PC-3 (cell line): ENCODE data around the gene RHOXF1. TPM values are rescaled to one million over a fixed set of nuclear protein-coding genes. Genes with fewer than 3 reads are reported as not detected.

ENCODE experiments used
- ATAC-seq: fragments of 200-7000 bp; cut with Tn5 transposase; 2 replicates; pipeline ENCODE4 v1.9.1; 2020; ENCODE audit warnings: mild to moderate bottlenecking, moderate library complexity
- BruUV-seq: library from RNA; stranded (reverse); fragments of 400-500 nt; replicated peaks from 2 replicates; lab custom pipeline; 2021; lab: Mats Ljungman, UMichigan
- CTCF ChIA-PET: fragments of 300-600 bp; sonication (Branson Sonifier 250); formaldehyde crosslinking; loops from one replicate; lab custom pipeline; 2022; ENCODE audit warnings: antibody characterized with exemption; lab: Charles Lee
- POLR2A ChIA-PET: fragments of 300-600 bp; sonication (Branson Sonifier 250); formaldehyde crosslinking; loops from one replicate; lab custom pipeline; 2022; ENCODE audit warnings: antibody characterized with exemption; ENCODE audit not compliant: unreplicated experiment; lab: Charles Lee
- DNase-seq: peaks from one replicate; pipeline ENCODE4 v3.0.0-alpha.2; 2015
- H2AFZ ChIP-seq: fragments of 300-600 bp; sonication (generic); 2 replicates; pipeline ENCODE4 v1.6.0; 2016; ENCODE audit warnings: antibody characterized with exemption, low read length
- H3F3A ChIP-seq: fragments of 300-600 bp; sonication (generic); one replicate; pipeline ENCODE4 v1.6.0; 2017; ENCODE audit warnings: antibody characterized with exemption, low read length, control low read depth, mild to moderate bottlenecking; ENCODE audit not compliant: unreplicated experiment
- H3K27ac ChIP-seq: fragments of 300-600 bp; sonication (generic); 2 replicates; pipeline ENCODE4 v1.5.1; 2016; ENCODE audit warnings: mild to moderate bottlenecking, low read length
- H3K27me3 ChIP-seq: fragments of 300-600 bp; sonication (generic); 2 replicates; pipeline ENCODE4 v1.6.1; 2016; ENCODE audit warnings: low read length, mixed read lengths
- H3K36me3 ChIP-seq: fragments of 300-600 bp; sonication (generic); 2 replicates; pipeline ENCODE4 v1.6.1; 2016; ENCODE audit warnings: low read depth, mixed run types, low read length, mixed read lengths
- H3K4me1 ChIP-seq: fragments of 300-600 bp; sonication (generic); 2 replicates; pipeline ENCODE4 v1.5.1; 2016; ENCODE audit warnings: low read length; ENCODE audit not compliant: insufficient read depth
- H3K4me2 ChIP-seq: fragments of 300-600 bp; sonication (generic); 2 replicates; pipeline ENCODE4 v1.6.0; 2016; ENCODE audit warnings: low read length
- H3K4me3 ChIP-seq: fragments of 300-600 bp; sonication (generic); 2 replicates; pipeline ENCODE4 v1.5.1; 2016; ENCODE audit warnings: mild to moderate bottlenecking, low read length, mixed read lengths
- H3K79me2 ChIP-seq: fragments of 300-600 bp; sonication (generic); 2 replicates; pipeline ENCODE4 v1.6.1; 2017; ENCODE audit warnings: low read length, mixed read lengths
- H3K9ac ChIP-seq: fragments of 300-600 bp; sonication (generic); 2 replicates; pipeline ENCODE4 v1.6.0; 2016; ENCODE audit warnings: mild to moderate bottlenecking, low read length
- H3K9me2 ChIP-seq: fragments of 300-600 bp; sonication (generic); replicated peaks from 2 replicates; pipeline ENCODE4 v1.6.1; 2016; ENCODE audit warnings: mixed run types, low read length, mixed read lengths
- H3K9me3 ChIP-seq: fragments of 300-600 bp; sonication (generic); 2 replicates; pipeline ENCODE4 v1.6.1; 2016; ENCODE audit warnings: low read length, mixed read lengths
- H4K20me1 ChIP-seq: fragments of 300-600 bp; sonication (generic); 2 replicates; pipeline ENCODE4 v1.6.1; 2016; ENCODE audit warnings: low read length, mixed read lengths
- CTCF ChIP-seq: fragments of 300-600 bp; sonication (generic); conservative IDR thresholded peaks from 2 replicates; pipeline ENCODE4 v1.5.1; 2017; ENCODE audit warnings: antibody characterized with exemption, low read depth, mild to moderate bottlenecking, low read length
- EZH2 ChIP-seq: fragments of 300-600 bp; sonication (generic); IDR thresholded peaks from one replicate; pipeline ENCODE4 v1.6.1; 2017; ENCODE audit warnings: antibody characterized with exemption, mild to moderate bottlenecking, low read length; ENCODE audit not compliant: unreplicated experiment
- EZH2phosphoT487 ChIP-seq: fragments of 300-600 bp; sonication (generic); IDR thresholded peaks from 2 replicates; pipeline ENCODE4 v1.6.1; 2018; ENCODE audit warnings: mild to moderate bottlenecking, antibody characterized with exemption, low read length, borderline replicate concordance
- intact Hi-C: fragments of 100-400 bp; cut with micrococcal nuclease; formaldehyde crosslinking; loops from 2 replicates; pipeline ENCODE4 v1.9.0; 2023
- total RNA-seq: library from RNA; depleted of rRNA; stranded (reverse); fragments of >200 nt; gene quantifications from 2 replicates; pipeline ENCODE4 v1.2.3, GENCODE V29; 2014

The RHOXF1 gene
- total RNA-seq, 1 experiment from 2014 or later: not detected

- Histone ChIP-seq H3K4me1 (no peaks in the 10 kb centered on the region), H4K20me1 (no peaks in the 10 kb centered on the region), H3K9me3 (no peaks in the 10 kb centered on the region), H3F3A (no peaks in the 10 kb centered on the region), H3K9me2 (no peaks in the 10 kb centered on the region), H3K4me3 (no peak overlapping the region), H3K27ac (no peak overlapping the region), H3K9ac (no peak overlapping the region), H3K27me3 (no peaks in the 10 kb centered on the region), H3K79me2 (no peaks in the 10 kb centered on the region), H3K36me3 (no peaks in the 10 kb centered on the region), H3K4me2 (no peak overlapping the region), H2AFZ (no peak overlapping the region)
- no peak for DNase-seq
- CTCF ChIA-PET: no interaction called here
- POLR2A ChIA-PET: no interaction called here
- intact Hi-C loops: no loop called here
- no TSS peak for BruUV-seq
- TF ChIP-seq EZH2phosphoT487: no peak
- no peak for TF ChIP-seq CTCF
- ATAC-seq: no peak
Observed at GRCh38 chrX:120125444-120125843, 9.7 kb upstream of the RHOXF1 start.

- H3K79me2 ChIP-seq: no peaks in the 10 kb centered on the region
- H3F3A ChIP-seq: no peaks in the 10 kb centered on the region
- BruUV-seq: no TSS peak
- DNase-seq (peak; percentile 77), ATAC-seq (peak; percentile 90)
- H2AFZ ChIP-seq: no peak overlapping the region
- no peaks in the 10 kb centered on the region for H4K20me1 ChIP-seq
- no peak overlapping the region for H3K27ac ChIP-seq
- H3K4me3 ChIP-seq: no peak overlapping the region
- H3K9ac ChIP-seq: no peak overlapping the region
- no peaks in the 10 kb centered on the region for H3K9me3 ChIP-seq
- ChIA-PET POLR2A (no interaction called here), CTCF (interaction anchor here (1.0 kb wide), 1 partner anchor 28 kb away, joined by 16 read pairs; no protein-coding TSS in a partner anchor)
- no peaks in the 10 kb centered on the region for H3K27me3 ChIP-seq
- TF ChIP-seq EZH2phosphoT487: no peak
- TF ChIP-seq CTCF: no peak
- no peak for TF ChIP-seq EZH2
- 0 out of 2 replicates have a peak, but pooled peaks cover 3% of the 10 kb centered on the region for H3K4me1 ChIP-seq
- H3K4me2 ChIP-seq: no peak overlapping the region
- no peaks in the 10 kb centered on the region for H3K9me2 ChIP-seq
- intact Hi-C loops: no loop called here
- no peaks in the 10 kb centered on the region for H3K36me3 ChIP-seq
Observed at GRCh38 chrX:120120223-120120622, 4.5 kb upstream of the RHOXF1 start.

GRCh38 chrX:120111611-120112010 is 4.1 kb downstream of the RHOXF1 start:
- Histone ChIP-seq H3K27me3 (no peaks in the 10 kb centered on the region), H3K36me3 (no peaks in the 10 kb centered on the region), H3K4me3 (no peak overlapping the region), H3K9me2 (no peaks in the 10 kb centered on the region), H3K9ac (no peak overlapping the region), H3K4me1 (peaks cover 5% of the 10 kb centered on the region; the same call in 1 of the 2 replicates), H3K79me2 (no peaks in the 10 kb centered on the region), H3K4me2 (no peak overlapping the region), H3K9me3 (no peaks in the 10 kb centered on the region), H2AFZ (no peak overlapping the region), H3K27ac (no peak overlapping the region), H3F3A (no peaks in the 10 kb centered on the region), H4K20me1 (no peaks in the 10 kb centered on the region)
- ATAC-seq: no peak
- TF ChIP-seq CTCF: no peak
- no peak for TF ChIP-seq EZH2phosphoT487
- TF ChIP-seq EZH2: no peak
- POLR2A ChIA-PET: no interaction called here
- BruUV-seq: no TSS peak
- intact Hi-C loops: no loop called here
- peak; percentile 41 for DNase-seq
- CTCF ChIA-PET: no interaction called here
